Activated T-helper 1 cell treated with anti-CD3 and anti-CD28 coated beads, Interleukin-2, amount 50 U/mL, for 16 hours (primary cell): ENCODE measurements around the gene RPRD2.

Experiments
- DNase-seq, 2 donors: peaks; one replicate each; pipeline ENCODE4 v3.0.0-alpha.2; 2020; ENCODE audit warnings: low read depth in 1 of 2, low spot score in 1 of 2

Gene RPRD2

GRCh38 chr1:150469291-150469690, 105.3 kb downstream of the RPRD2 start:
- DNase-seq: no peak

- no peak for DNase-seq
Observed at GRCh38 chr1:150472601-150473200, 108.8 kb downstream of the RPRD2 start.

GRCh38 chr1:150473659-150474058, 109.7 kb downstream of the RPRD2 start:
- DNase-seq: no peak

- DNase-seq: no peak
Observed at GRCh38 chr1:150474869-150475268, 110.9 kb downstream of the RPRD2 start.

- DNase-seq: no peak
Observed at GRCh38 chr1:150476754-150477153, 112.8 kb downstream of the RPRD2 start.

GRCh38 chr1:150477320-150477719, 113.4 kb downstream of the RPRD2 start:
- DNase-seq: no peak

GRCh38 chr1:150477733-150478132, 113.8 kb downstream of the RPRD2 start:
- DNase-seq: no peak

GRCh38 chr1:150479370-150479769, 115.4 kb downstream of the RPRD2 start:
- DNase-seq: no peak

GRCh38 chr1:150479927-150480352, 116.0 kb downstream of the RPRD2 start:
- DNase-seq: no peak

GRCh38 chr1:150484431-150484830, 120.5 kb downstream of the RPRD2 start:
- DNase-seq: no peak

GRCh38 chr1:150484861-150485260, 120.9 kb downstream of the RPRD2 start:
- DNase-seq: no peak

GRCh38 chr1:150486966-150487762, 123.2 kb downstream of the RPRD2 start, which contains the start of gene TARS2:
Gene TARS2, plus strand, starts transcription at chr1:150487419. Its CDS starts 32 bp downstream, at chr1:150487451.
- peak; percentile 75 to 87 for DNase-seq

- no peak for DNase-seq
Observed at GRCh38 chr1:150487763-150488115, 123.8 kb downstream of the RPRD2 start.

GRCh38 chr1:150493175-150493574, 129.2 kb downstream of the RPRD2 start:
- no peak for DNase-seq

- DNase-seq: no peak
Observed at GRCh38 chr1:150498342-150498741, 134.4 kb downstream of the RPRD2 start.

GRCh38 chr1:150505431-150505830, 141.5 kb downstream of the RPRD2 start:
- DNase-seq: no peak

GRCh38 chr1:150507912-150508864, 144.2 kb downstream of the RPRD2 start, which contains the start of gene ECM1:
Gene ECM1, plus strand, starts transcription at chr1:150508109. Its CDS starts 101 bp downstream, at chr1:150508210.
- DNase-seq: no peak

GRCh38 chr1:150508982-150509381, 145.0 kb downstream of the RPRD2 start:
- no peak for DNase-seq

- no peak for DNase-seq
Observed at GRCh38 chr1:150511551-150511950, 147.6 kb downstream of the RPRD2 start.

GRCh38 chr1:150511985-150512660, 148.2 kb downstream of the RPRD2 start:
- no peak for DNase-seq

- no peak for DNase-seq
Observed at GRCh38 chr1:150512846-150513245, 148.9 kb downstream of the RPRD2 start.
